Heart left ventricle (tissue), 16 donors: ENCODE results near the gene SPAG4. TPM values are rescaled to one million over a fixed set of nuclear protein-coding genes. Genes with fewer than 3 reads are reported as not detected.

Source experiments
- ATAC-seq, 4 donors: fragments of 200-7000 bp; cut with Tn5 transposase; one replicate each; pipeline ENCODE4 v1.9.1; 2020 to 2022; ENCODE audit warnings: moderate library complexity in 4 of 4, mild to moderate bottlenecking in 3 of 4, moderate number of reproducible peaks in 1 of 4
- DNase-seq, 5 donors: peaks; one replicate each; pipeline ENCODE4 v3.0.0-alpha.2; 2020
- H3K27ac ChIP-seq, 12 donors: fragments of 200-600 bp; sonication (generic) in 4 of 12; one replicate each; pipeline versions ENCODE4 v1.5.0 to v1.8.0; 2016 to 2022; ENCODE audit warnings: mild to moderate bottlenecking in 2 of 12
- H3K27me3 ChIP-seq, 9 donors: fragments of 200-600 bp; sonication (generic) in 2 of 9; one replicate each; pipeline versions ENCODE4 v1.5.1 to v1.8.0; 2016 to 2022; ENCODE audit warnings: mild to moderate bottlenecking in 3 of 9
- H3K36me3 ChIP-seq, 9 donors: fragments of 200-600 bp; sonication (generic) in 2 of 9; one replicate each; pipeline versions ENCODE4 v1.5.0 to v1.8.0; 2018 to 2022; ENCODE audit warnings: mild to moderate bottlenecking in 2 of 9
- H3K4me1 ChIP-seq, 12 donors: fragments of 200-600 bp; sonication (generic) in 4 of 12; one replicate each; pipeline versions ENCODE4 v1.5.0 to v1.8.0; 2016 to 2022; ENCODE audit warnings: mild to moderate bottlenecking in 3 of 12
- H3K4me3 ChIP-seq, 12 donors: fragments of 200-600 bp; sonication (generic) in 4 of 12; one replicate each; pipeline versions ENCODE4 v1.5.0 to v1.8.0; 2017 to 2022; ENCODE audit warnings: mild to moderate bottlenecking in 9 of 12, moderate library complexity in 4 of 12
- H3K9me3 ChIP-seq, 12 donors: fragments of 200-600 bp; sonication (generic) in 4 of 12; one replicate each; pipeline versions ENCODE4 v1.5.0 to v1.8.0; 2016 to 2022; ENCODE audit warnings: mild to moderate bottlenecking in 1 of 12
- CTCF ChIP-seq, 12 donors: fragments of 200-600 bp; sonication (generic) in 4 of 12; IDR thresholded peaks; one replicate each; pipeline versions ENCODE4 v1.5.0 to v1.8.0; 2018 to 2022; ENCODE audit warnings: antibody characterized with exemption in 12 of 12, mild to moderate bottlenecking in 5 of 12
- POLR2A ChIP-seq, 2 donors: fragments of 450-650 bp; IDR thresholded peaks; one replicate each; pipeline ENCODE4 v1.6.1; 2017; ENCODE audit warnings: antibody characterized with exemption in 2 of 2, mild to moderate bottlenecking in 2 of 2, moderate library complexity in 2 of 2
- WGBS, 4 donors: extraction: QIAGEN DNeasy Blood & Tissue Kit in 2 of 4; methylation state at CpG; one replicate each; pipeline versions ENCODE4 v1.1.5 to v1.1.7; 2013 to 2018; 5-methylcytosine and 5-hydroxymethylcytosine counted together
- intact Hi-C, 10 donors: fragments of 100-400 bp; cut with DNase I; formaldehyde crosslinking; loops; one replicate each; pipeline versions ENCODE4 v1.11.1 to v1.14.2; 2022
- polyA plus RNA-seq, 2 donors: library from polyadenylated mRNA; stranded (reverse); fragments of 200-250 nt; gene quantifications; one replicate each; pipeline ENCODE4 v1.2.3, GENCODE V29; 2013
- total RNA-seq, 9 donors: library from RNA; depleted of rRNA in 2 of 9; stranded (reverse); fragments of >200 nt in 2 of 9; fragmentation: NEBNext Ultra II Directional in 3 of 9; extraction: Animal tissue kit (Norgen Biotek cat#: 25700) in 3 of 9; gene quantifications; one replicate each; pipeline versions ENCODE4 v1.1.0 to v1.2.4, GENCODE V29; 2016 to 2023
- donor health status: ischemic (EF 13 %, LVEDD 7.1; RV severe dilation, severe dysfunction).
- donor health status: healthy with polysubstance abuse.
- donor health status: DM: no; HTN: yes; CAD: no.
- donor health status: DM: no; HTN: no; CAD: no.
- donor health status: ischemic (EF 25% LVEDD 6.9; RV normal size, moderate dysfunction).
- donor health status: ischemic (EF 25% LVEDD 5.7; RV mildly dilated, moderate dysfunction).
- donor health status: healthy.
- donor health status: DM: yes; HTN: yes; CAD: no.
- donor health status: ischemic (EF 35%, LVEDD 5.7; RV mildly dilated, moderate dysfunction).
- donor health status: nonischemic (EF 11% LVEDD 7.7; RV severe dilation, severe dysfunction).
- donor health status: DM: yes; HTN: yes; CAD: no.
- donor health status: PGD.
- donor health status: ischemic (EF 29% LVEDD 5.4; RV normal size, mild dysfunction).
- donor health status: nonischemic (EF 23%, LVEDD 6.1; RV moderate dilation, normal function).

SPAG4 gene
- total and polyA plus RNA-seq, 11 donors = 1.1 to 6.9 (median 4.5) TPM

- TF ChIP-seq POLR2A (IDR thresholded peaks at IDR 0.05) (no peak), CTCF (IDR thresholded peaks at IDR 0.05) (no peak)
- DNase-seq (no peak), ATAC-seq (no peak)
- no peak overlapping the region for H3K27ac ChIP-seq
- no peaks in the 10 kb centered on the region for H3K36me3 ChIP-seq
- no peaks in the 10 kb centered on the region for H3K27me3 ChIP-seq
- peaks cover 0 to 5% (median 0%) of the 10 kb centered on the region in 12 donors for H3K9me3 ChIP-seq
- intact Hi-C loops = no loop called here
- H3K4me3 ChIP-seq = no peak overlapping the region
- no peaks in the 10 kb centered on the region for H3K4me1 ChIP-seq
- 92 to 94% (median 93%) methylated on average over 6 of the region's 6 CpGs for WGBS, 4 donors
These were observed 28.7 kb upstream of the SPAG4 start for GRCh38 chr20:35586751-35587425.

GRCh38 chr20:35587436-35587835, 28.2 kb upstream of the SPAG4 start:
- Histone ChIP-seq H3K9me3 (peaks cover 0 to under 1% (median 0%) of the 10 kb centered on the region in 12 donors), H3K27me3 (no peaks in the 10 kb centered on the region), H3K36me3 (no peaks in the 10 kb centered on the region), H3K4me3 (no peak overlapping the region), H3K4me1 (no peaks in the 10 kb centered on the region), H3K27ac (no peak overlapping the region)
- no peak for ATAC-seq
- 81 to 93% (median 88%) methylated on average over 2 of the region's 2 CpGs for WGBS, 4 donors
- intact Hi-C loops = no loop called here
- no peak for DNase-seq
- no peak for TF ChIP-seq CTCF (IDR thresholded peaks at IDR 0.05)

GRCh38 chr20:35588397-35588796, 27.2 kb upstream of the SPAG4 start:
- TF ChIP-seq POLR2A (IDR thresholded peaks at IDR 0.05) (no peak), CTCF (IDR thresholded peaks at IDR 0.05) (no peak)
- Histone ChIP-seq H3K4me1 (no peaks in the 10 kb centered on the region), H3K27me3 (no peaks in the 10 kb centered on the region), H3K27ac (no peak overlapping the region), H3K9me3 (no peaks in the 10 kb centered on the region), H3K4me3 (no peak overlapping the region), H3K36me3 (no peaks in the 10 kb centered on the region)
- WGBS, 4 donors = 88 to 92% (median 90%) methylated on average over 14 of the region's 14 CpGs
- intact Hi-C loops = no loop called here
- ATAC-seq (no peak), DNase-seq (no peak)

DNA sequence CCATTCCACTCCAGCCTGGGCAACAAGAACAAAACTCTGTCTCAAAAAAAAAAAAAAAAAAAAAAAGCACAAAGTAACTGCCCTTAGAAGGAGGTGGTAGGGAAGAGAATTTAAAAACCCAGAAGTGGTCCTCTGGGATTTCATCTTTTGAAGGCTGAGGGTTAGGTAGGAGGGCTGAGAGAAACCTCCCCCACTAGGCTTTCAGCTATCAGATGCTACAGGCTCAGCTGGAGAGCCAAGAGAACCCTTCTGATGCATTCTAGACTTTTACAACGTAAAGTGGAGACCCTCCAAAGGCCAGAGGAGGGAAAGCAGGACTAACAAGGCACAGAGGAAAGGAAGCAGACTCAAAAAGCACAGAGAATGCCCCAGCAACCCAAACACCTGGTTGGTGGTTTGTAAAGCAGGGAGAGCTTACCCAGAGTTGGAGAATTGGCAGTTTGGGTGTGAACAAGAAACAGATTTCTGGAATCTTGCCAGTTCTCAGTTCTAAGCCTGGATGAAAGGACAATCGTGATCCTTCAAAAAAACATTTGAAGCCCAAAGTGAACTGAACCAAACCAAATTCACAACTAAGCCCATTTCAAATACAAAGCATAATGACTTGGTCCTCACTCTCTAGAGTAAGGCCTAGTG, 23.2 kb upstream of the SPAG4 start:
- 15 to 52% (median 31%) methylated on average over 2 of the region's 2 CpGs for WGBS, 4 donors
- no peak for TF ChIP-seq POLR2A (IDR thresholded peaks at IDR 0.05)
- no peak for TF ChIP-seq CTCF (IDR thresholded peaks at IDR 0.05)
- DNase-seq (no peak), ATAC-seq (no peak)
- Histone ChIP-seq H3K27ac (no peak overlapping the region), H3K4me1 (no peaks in the 10 kb centered on the region), H3K36me3 (no peaks in the 10 kb centered on the region), H3K9me3 (no peaks in the 10 kb centered on the region), H3K4me3 (no peak overlapping the region), H3K27me3 (no peaks in the 10 kb centered on the region)
- intact Hi-C loops = no loop called here
